GM10847 (cell line): Measurements from ENCODE around the gene LOXL1.

Source experiments
- POLR2A ChIP-seq: IDR thresholded peaks from 2 replicates; pipeline ENCODE4 v1.6.1; 2011; ENCODE audit not compliant: insufficient read length; ENCODE audit errors: extremely low read depth

LOXL1 gene

GRCh38 chr15:73959012-73959581 lies 32.8 kb downstream of the LOXL1 start:
- no peak for TF ChIP-seq POLR2A

GRCh38 chr15:73959801-73960200 lies 33.5 kb downstream of the LOXL1 start:
- TF ChIP-seq POLR2A, result no peak

GRCh38 chr15:73962433-73962832 lies 36.2 kb downstream of the LOXL1 start:
- TF ChIP-seq POLR2A, result no peak

GRCh38 chr15:73964736-73965093 lies 38.5 kb downstream of the LOXL1 start:
- no peak for TF ChIP-seq POLR2A

- TF ChIP-seq POLR2A, result no peak
Measured at GRCh38 chr15:73965094-73965757, 39.0 kb downstream of the LOXL1 start.

GRCh38 chr15:73965758-73966113 lies 39.5 kb downstream of the LOXL1 start:
- no peak for TF ChIP-seq POLR2A

- no peak for TF ChIP-seq POLR2A
Measured at GRCh38 chr15:73968461-73968860, 42.2 kb downstream of the LOXL1 start.

- TF ChIP-seq POLR2A, result no peak
Measured at GRCh38 chr15:73969151-73969759, 43.0 kb downstream of the LOXL1 start.

- TF ChIP-seq POLR2A, result no peak
Measured at GRCh38 chr15:73972984-73973682, 46.9 kb downstream of the LOXL1 start.

- no peak for TF ChIP-seq POLR2A
Measured at GRCh38 chr15:73978896-73979295, 52.6 kb downstream of the LOXL1 start.

- TF ChIP-seq POLR2A, result no peak
Measured at GRCh38 chr15:73979636-73980035, 53.4 kb downstream of the LOXL1 start.

- no peak for TF ChIP-seq POLR2A
Measured at GRCh38 chr15:73981761-73982221, 55.5 kb downstream of the LOXL1 start.

GRCh38 chr15:73982222-73982962 lies 56.1 kb downstream of the LOXL1 start:
- no peak for TF ChIP-seq POLR2A

GRCh38 chr15:73983211-73983727 lies 57.0 kb downstream of the LOXL1 start:
- no peak for TF ChIP-seq POLR2A

GRCh38 chr15:73983773-73984172 lies 57.5 kb downstream of the LOXL1 start:
- TF ChIP-seq POLR2A, result no peak

- TF ChIP-seq POLR2A, result no peak
Measured at GRCh38 chr15:73984208-73984979, 58.1 kb downstream of the LOXL1 start.
